GM18873 (cell line): ENCODE measurements around the gene SMYD3.

ENCODE experiments used
- ATAC-seq: cut with Tn5 transposase; IDR thresholded peaks from one replicate; pipeline ENCODE4 v1.9.1; 2021; ENCODE audit warnings: mild to moderate bottlenecking, moderate library complexity, moderate number of reproducible peaks; ENCODE audit not compliant: unreplicated experiment, low FRiP score

The SMYD3 gene

DNA sequence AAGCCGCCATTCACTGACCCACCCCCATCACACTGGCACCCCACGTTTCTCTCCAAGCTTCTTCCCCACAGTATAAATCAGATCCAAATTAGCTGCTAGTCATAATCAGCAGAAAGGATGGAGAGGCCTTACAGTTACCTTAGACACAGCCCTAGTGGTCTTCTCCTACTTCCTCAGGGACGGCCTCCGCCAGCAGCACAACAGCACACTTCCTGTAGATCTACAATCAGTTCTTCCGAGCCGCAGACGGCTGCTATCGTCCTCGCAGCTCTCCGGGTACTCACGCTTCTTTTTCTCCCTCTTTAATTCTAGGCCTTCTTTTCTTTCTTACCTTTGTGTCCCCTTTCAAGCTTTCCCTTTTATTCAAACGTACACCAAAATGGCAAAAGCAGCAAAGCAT is 313.5 kb downstream of the SMYD3 start:
- no peak for ATAC-seq

DNA sequence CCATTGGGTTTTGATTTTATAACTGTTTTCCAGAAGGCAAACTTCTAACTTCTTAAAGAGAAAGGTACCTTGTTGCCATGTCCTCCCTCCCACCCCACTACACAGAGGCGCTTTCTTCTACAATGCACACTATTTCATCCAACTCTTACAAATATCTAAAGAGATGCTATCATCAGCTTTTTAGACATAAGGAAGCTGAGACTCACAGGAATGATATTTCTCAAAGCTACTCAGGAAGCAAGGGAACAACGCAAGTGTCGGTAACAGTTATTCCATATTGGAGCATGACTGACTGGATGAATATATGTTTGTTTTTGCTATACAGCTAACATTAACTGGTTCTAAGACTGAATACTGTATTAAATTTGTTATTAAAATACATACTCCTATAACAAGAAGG is 318.0 kb downstream of the SMYD3 start:
- no peak for ATAC-seq

DNA sequence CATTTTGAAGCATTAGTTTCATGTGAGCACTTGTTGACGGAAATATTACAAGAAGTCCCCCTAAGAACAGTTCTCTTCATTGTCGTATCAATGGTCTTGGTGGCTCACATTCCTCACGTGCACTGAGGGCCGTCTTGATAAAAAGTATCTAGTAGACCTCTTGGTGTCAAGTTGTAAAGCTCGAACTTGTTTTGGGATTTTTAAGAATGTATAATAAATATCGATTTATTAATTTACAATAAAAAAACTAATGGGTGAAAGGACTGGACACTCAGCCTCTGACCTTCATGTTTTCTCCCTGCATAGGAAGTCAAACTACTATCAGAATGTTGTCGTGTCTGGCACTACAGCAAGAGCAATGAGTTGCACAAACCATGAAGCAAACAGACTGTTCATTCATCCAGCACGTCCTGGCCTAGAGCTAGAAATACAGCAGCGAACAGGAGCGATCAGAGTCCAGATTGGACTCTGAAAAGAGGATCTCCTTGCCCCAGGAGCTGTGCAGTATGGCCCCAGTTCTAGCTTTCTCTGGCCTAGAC is 319.2 kb downstream of the SMYD3 start:
- no peak for ATAC-seq

DNA sequence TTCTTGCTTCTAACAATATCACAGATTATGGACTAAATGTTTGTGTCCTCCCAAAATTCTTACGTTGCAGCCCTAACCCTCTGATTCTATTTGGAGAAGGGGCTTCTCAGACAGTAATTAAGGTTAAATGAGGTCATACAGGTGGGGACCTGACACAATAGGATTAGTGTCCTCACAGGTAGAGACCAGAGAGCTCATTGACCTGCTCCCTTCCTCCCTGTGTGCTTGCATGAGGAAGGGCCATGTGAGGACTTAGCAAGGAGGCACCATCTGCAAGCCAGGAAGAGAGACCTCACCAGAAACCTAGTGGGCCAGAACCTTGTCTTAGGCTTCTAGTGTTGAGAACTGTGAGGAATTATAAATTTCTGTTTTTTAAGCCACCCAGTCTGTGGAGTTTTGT is 322.6 kb downstream of the SMYD3 start:
- no peak for ATAC-seq

DNA sequence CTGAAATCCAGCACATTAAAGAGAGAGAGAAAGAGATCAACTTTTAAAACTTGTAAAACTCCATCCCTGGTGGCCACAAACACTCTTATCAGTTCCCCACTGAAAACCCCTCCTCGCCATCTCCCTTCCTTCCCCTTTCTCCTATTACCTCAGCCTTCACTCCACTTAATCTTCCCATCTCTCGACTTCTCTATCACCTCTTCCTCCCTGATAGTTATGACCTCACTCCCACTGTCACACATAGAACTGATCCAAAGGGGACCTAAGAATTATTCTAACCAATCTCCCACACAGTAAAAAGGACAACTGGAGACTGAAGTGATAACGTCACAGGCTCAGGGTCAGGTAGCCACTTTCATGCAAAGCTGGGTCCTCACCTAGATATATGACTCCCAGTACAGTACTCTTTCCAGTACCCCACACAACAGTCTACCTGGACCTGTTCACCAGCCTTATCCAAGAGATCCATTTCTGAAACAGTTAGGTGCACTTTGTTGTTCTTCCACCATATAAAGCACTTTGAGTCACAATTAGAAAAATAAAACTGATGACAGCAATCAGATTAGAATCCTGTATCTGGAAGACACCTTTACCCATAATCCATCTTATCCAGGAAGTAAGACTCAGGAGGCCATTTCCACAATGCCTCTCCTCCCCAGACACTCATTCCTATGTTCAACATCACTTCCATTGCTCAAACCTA is 324.8 kb downstream of the SMYD3 start:
- ATAC-seq = no peak

DNA sequence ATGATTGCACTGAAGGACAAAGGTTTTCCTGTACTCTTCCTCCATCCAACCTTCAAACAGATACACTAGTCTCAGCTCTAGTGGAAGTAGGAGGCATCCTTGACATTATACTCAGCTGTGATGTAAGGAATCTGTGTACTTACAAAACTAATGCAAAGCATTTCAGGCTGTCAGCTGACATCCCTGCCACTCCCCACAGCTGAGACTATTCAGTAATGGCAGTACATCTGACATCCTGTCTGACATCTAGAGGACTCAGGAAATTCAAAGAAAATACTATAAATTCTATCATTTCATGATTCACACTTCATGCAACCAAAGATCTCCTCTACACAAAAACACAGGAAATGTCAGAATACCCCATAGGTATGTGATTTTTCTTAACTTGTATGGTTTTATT is 325.8 kb downstream of the SMYD3 start:
- no peak for ATAC-seq

DNA sequence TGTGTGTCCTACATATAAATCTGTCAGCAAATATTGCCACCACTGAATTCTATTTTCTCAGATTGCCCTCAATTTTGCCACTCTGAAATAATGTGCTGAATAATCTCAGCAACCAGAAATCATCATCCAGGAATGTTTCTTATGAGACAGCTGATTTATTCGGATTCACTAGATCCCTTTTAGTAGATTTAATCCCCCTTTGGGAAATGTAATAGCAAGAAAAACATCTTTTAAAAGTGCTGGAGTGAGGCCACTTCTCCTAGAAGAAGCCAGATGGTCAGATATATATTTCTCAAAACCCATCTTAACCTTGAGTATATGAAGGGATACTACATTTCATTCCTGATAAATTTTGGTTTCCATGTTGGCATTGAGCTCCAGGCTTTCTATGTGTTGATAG is 327.7 kb downstream of the SMYD3 start:
- ATAC-seq = no peak

DNA sequence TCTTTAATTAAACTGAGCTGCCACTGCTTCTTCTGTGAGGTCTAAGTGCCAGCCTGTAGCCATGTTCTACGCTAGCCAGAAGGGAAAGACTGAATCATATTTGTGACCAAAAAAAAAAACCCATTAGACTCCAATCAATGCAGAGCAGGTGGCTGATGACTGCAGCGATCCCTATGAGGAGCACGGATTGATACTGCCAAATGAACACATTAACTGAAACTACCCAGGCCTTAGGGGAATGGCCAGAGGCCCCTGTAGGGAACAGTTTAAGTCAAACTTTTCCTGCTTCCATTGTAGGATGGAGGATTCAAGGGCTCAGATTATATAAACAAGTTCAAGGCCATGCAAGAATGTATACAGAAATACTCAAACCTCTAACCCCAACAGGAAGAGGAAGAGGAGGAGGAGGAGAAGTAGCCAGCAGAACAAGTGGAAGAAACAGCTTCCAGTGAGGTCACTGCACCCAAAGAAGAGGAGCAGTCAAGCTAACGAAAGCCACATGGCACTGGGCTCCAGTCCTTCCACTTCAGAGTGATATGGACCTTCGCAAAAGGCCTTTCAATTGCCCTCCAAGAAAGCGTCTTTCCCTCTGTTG is 328.3 kb downstream of the SMYD3 start:
- no peak for ATAC-seq

DNA sequence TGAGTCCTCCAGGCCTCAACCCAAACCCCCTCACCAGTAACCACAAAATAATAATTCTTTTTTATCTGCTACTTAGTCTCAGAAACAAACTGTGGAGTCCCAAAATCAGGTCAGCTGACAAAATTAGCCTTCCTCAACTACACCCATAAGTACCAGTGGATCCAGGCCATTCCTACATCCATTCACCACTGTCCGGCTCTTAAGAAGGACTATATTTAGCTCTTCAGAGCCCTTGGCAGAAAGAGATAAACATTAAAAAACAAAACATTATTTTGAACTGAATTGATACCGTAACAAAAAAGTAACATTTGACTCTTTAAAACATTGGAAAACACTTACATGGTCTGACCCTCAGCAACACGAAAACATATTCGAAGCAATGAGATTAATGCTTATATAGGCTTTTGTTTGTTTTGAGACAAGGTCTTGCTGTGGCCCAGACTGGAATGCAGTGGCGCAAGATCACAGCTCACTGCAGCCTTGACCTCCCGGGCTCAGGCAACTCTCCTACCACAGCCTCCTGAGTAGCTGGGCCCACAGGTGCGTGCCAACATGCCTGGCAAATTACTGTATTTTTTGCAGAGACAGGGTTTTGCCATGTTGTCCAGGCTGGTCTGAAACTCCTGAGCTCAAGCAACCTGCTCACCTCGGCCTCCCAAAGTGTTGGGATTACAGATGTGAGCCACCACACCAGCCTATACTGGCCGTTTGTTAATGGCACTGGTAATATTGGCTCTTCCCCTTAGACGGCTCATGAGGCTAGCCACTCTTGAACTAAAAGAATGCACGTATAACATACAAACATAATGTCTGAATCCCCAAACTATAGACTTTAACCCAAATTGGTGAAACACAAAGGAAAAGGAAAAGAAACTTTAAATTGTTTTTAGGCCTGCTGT is 330.7 kb downstream of the SMYD3 start:
- no peak for ATAC-seq

DNA sequence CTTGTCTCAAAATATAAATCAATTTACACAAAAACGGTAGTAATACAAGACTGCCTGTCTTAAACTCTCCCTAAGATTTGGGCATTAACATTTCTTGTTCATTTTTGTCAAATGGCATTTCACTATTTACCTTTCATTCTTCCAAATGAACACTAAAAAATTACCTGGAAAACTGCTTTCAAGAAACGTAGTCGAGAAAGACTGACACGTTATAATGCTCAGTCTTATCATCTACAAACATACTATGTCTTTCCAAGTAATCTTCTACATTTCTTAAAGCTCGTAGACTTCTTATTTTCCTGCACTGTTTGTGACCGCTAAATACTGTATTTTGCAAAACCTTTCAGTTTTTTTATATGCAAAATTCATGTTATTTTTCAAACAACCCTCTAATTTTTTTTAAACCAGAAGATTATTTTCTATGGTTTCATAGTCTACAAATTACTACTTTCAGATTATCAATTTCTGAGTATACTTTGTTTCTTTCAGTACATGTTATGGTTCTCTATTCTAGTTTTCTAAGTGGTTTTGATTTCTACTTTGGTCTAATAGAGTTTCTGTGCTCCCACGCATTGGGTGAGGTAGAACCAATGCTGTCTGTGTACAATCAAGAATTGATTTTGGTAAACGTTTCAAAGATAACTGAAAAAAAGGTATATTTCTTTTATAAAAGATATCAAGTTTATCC is 336.4 kb downstream of the SMYD3 start:
- no peak for ATAC-seq

DNA sequence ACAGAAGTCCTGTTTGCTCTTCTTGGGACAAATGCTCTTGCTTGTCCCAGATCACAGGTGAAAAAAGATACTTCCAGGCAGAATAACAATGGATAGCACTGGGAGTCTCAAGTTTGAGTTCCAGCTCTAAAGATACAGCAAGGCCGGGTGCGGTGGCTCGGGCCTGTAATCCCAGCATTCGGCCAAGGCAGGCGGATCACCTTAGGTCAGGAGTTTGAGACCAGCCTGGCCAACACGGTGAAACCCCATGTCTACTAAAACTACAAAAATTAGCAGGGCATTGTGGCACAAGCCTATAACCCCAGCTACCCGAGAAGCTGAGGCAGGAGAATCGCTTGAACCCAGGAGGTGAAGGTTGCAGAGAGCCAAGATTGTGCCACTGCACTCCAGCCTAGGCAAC is 337.6 kb downstream of the SMYD3 start:
- ATAC-seq = no peak

DNA sequence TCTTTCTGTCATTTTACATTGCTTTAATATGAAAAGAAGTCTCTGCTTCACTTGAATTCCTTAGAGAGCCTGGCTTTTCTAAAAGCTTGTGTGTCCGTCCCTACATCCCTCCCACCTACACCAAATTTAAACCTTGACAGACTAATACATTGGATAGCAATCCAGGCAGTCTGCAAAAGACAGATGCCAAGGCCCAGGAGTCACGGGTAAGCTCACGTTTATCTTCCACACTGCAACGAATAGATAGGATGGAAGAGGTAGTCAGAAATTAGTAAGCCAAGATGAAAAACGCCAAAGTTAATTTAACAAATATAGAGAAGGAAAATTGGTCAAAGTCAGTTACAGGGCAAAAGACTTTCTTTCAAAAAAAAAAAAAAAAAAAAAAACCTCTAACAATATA is 338.1 kb downstream of the SMYD3 start:
- ATAC-seq = no peak

DNA sequence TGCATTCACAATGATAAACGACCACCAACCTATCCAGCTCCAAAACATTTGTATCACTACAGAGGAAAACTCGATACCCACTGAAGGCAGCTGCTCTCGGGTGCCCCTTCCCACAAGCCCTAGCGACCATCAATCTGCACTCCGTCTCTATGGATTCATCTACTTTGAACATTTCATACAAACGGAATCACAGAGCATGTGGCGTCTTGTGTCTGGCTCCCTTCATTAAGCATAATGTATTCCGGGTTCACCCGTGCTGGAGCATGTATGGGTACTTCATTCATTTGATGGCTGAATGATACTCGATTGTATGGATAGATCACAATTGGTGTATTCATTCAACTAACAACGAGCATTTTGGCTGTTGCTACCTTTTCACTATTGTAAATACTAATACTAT is 340.2 kb downstream of the SMYD3 start:
- ATAC-seq = no peak

DNA sequence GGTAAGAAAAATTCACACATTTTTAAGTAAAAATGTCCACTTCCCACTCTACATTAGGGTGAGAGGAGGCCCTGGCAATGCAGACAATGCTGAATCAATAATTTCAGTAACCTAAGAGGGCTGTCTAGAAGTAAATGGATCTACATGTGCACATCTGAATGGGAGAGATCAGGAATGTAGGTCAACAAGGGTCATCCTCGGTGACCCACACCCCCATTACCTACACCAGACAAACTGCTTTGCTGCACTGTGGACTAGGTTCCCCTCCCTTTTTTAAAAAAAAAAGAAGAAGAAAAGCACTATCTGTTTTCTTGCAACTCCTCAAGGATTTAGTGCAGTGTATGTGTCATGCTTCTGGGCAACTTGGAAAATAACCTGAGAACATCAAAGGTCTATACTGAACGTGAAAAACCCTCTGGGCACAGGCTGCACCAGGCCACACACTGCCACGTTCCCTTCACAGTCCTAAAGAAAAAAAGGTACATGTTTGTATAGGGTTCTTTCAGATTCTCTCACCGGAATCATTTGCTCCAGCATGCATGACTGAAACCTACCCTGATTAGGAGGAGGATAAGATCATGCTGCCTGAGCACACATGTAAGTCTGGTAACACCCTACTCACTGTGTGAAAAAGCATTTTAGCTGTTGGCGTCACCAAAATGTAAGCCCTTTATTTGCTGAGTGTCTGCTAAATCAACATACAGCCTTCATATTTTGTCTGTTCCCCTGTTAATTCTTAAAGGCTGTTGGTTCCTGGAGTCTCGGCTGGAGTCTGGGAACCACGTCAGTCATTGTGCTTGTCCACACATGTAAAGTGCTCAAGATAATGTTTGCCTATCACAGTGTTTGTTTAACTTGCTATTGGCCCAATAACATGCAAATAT is 341.0 kb downstream of the SMYD3 start:
- ATAC-seq = no peak

DNA sequence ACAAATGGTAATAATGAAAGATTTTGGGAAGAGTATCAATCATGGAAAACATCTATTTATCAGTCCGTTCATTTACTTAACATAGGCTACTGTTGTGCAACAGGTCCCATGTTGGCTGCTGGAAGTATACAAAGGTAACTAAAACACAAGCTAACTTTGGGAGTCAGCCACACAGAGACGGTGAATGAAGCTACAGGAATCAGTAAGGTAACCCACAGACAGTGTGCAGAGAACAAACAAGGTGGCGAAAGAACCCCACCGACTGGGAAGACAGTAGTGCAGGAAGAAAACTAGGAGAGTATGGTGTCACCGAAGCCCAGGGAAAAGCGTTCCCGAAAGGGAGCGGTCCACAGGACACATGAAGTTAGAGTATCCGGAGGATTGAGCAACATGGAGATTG is 342.3 kb downstream of the SMYD3 start:
- ATAC-seq = no peak

DNA sequence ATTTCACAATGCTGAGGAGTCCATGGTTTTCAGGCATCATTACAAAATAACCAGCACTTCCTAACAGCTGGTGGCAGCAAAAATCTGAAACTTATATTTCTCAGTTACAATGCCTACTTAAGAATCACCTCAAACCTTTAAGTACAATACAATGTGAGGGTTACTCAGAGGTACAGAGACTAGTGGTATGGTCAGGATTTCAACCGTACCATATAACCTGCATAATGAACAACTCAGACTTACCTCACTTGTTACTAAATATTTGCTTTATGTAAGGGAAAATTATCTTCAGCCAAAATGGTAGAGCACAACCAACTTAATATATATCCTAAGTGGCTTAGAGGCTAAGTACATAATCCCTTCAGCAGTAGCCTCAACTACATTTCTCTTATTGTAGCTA is 344.5 kb downstream of the SMYD3 start:
- no peak for ATAC-seq

DNA sequence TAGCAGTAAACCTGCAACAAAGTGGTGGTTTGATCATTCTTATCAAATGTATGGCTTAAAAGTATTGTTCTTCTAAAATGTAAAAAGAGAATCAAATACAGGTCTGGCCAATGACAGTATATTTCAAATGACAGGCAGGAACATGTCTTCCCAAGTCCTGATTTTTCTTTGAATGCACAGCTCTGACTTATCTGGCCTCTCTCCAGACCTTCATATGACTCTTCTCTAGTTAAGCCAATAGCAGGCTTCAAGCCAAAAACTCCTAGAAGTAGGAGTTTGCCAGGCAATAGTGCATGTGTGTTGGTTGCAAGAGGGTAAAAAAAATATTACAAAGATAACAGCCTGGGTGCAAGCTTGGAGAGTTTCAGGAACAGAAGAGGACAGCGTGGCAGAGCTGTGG is 345.5 kb downstream of the SMYD3 start:
- no peak for ATAC-seq

DNA sequence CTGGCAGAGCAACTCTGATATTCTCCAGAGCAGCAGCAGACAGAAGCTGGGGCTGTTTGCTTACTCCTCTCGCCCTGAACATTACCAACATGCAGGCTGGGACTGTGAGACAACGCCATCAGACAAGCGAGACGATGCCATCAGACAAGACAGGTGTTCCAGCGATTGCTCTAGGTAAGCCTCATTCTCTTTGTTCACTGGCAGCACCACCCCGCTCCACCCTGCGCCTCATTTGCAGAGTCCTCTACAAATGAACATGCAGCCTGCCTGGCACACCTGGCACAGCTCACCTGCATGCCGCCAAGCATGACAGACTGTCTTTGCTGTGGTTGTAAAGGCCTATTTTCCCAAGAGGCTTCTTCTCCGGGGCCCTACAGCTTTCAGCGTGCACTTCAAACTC is 346.2 kb downstream of the SMYD3 start:
- ATAC-seq = no peak

DNA sequence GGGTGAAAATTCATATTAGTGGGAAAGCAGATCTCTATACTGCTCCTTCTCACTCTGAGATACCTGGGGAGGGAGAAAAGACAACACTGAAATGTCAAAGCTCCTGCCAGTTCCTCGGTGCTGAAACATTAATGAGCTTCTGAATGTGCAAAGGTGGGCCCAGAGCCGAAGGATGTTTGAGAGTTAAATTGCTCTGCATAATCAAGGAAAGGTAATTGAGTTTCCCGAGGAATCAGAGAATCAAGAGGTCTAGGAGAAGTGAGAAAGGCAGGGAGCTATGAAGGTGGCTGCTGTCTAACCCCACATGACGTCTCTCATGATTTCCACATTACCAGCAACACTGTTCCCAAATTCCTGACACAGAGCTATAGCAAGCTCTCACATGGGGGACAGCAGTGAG is 346.7 kb downstream of the SMYD3 start:
- ATAC-seq = no peak
